DOHH2 (cell line): Measurements from ENCODE around the gene CCKAR.

ENCODE experiments used
- H3F3A ChIP-seq: fragments of 200-600 bp; sonication (generic), shearing (Covaris generic); 2 replicates; pipeline ENCODE4 v1.6.0; 2016; ENCODE audit warnings: antibody characterized with exemption, mild to moderate bottlenecking; ENCODE audit not compliant: control insufficient read depth, insufficient read depth
- H3K27ac ChIP-seq: fragments of 200-600 bp; sonication (generic); 2 replicates; pipeline ENCODE4 v1.5.1; 2014; ENCODE audit warnings: low read depth, mild to moderate bottlenecking, low read length, moderate library complexity
- H3K27me3 ChIP-seq: fragments of 200-600 bp; sonication (generic); 2 replicates; pipeline ENCODE4 v1.6.1; 2014; ENCODE audit warnings: mild to moderate bottlenecking, low read length, mixed read lengths; ENCODE audit not compliant: control insufficient read depth
- H3K36me3 ChIP-seq: fragments of 200-600 bp; sonication (generic); 2 replicates; pipeline ENCODE4 v1.6.1; 2014; ENCODE audit warnings: mild to moderate bottlenecking, low read length, moderate library complexity, mixed read lengths; ENCODE audit not compliant: control insufficient read depth
- H3K4me1 ChIP-seq: fragments of 200-600 bp; sonication (generic); 2 replicates; pipeline ENCODE4 v1.6.1; 2014; ENCODE audit warnings: mild to moderate bottlenecking, low read length, mixed read lengths; ENCODE audit not compliant: control insufficient read depth
- H3K4me2 ChIP-seq: fragments of 200-600 bp; sonication (generic); 2 replicates; pipeline ENCODE4 v1.6.0; 2014; ENCODE audit warnings: mild to moderate bottlenecking, low read length, moderate library complexity
- H3K4me3 ChIP-seq: fragments of 200-600 bp; sonication (generic); 2 replicates; pipeline ENCODE4 v1.5.1; 2014; ENCODE audit warnings: mild to moderate bottlenecking, low read length, mixed read lengths
- H3K79me2 ChIP-seq: fragments of 200-600 bp; sonication (generic); 2 replicates; pipeline ENCODE4 v1.6.1; 2014; ENCODE audit warnings: mild to moderate bottlenecking, low read length, mixed read lengths; ENCODE audit not compliant: control insufficient read depth
- H3K9me2 ChIP-seq: fragments of 200-600 bp; sonication (generic); replicated peaks from 2 replicates; pipeline ENCODE4 v1.6.1; 2014; ENCODE audit warnings: mild to moderate bottlenecking, low read length, mixed read lengths; ENCODE audit not compliant: control insufficient read depth
- H3K9me3 ChIP-seq: fragments of 200-600 bp; sonication (generic); 2 replicates; pipeline ENCODE4 v1.6.1; 2014; ENCODE audit warnings: antibody characterized with exemption, low read length, mixed read lengths; ENCODE audit not compliant: control insufficient read depth, insufficient read depth
- H4K20me1 ChIP-seq: fragments of 200-600 bp; sonication (generic); 2 replicates; pipeline ENCODE4 v1.6.0; 2014; ENCODE audit warnings: low read depth, mild to moderate bottlenecking, antibody characterized with exemption, low read length, moderate library complexity; ENCODE audit not compliant: control insufficient read depth, insufficient read depth
- CTCF ChIP-seq: fragments of 200-600 bp; sonication (generic); IDR thresholded peaks from one replicate; pipeline ENCODE4 v1.5.1; 2014; ENCODE audit warnings: antibody characterized with exemption, mild to moderate bottlenecking, low read depth, low read length; ENCODE audit not compliant: poor library complexity, severe bottlenecking
- EZH2phosphoT487 ChIP-seq: fragments of 200-600 bp; sonication (generic); IDR thresholded peaks from 2 replicates; pipeline ENCODE4 v1.6.1; 2017; ENCODE audit warnings: borderline replicate concordance, mild to moderate bottlenecking, antibody characterized with exemption, low read length, moderate library complexity, mixed read lengths

CCKAR gene

GRCh38 chr4:26490960-26491284 lies 638 bp upstream of the CCKAR start:
- Histone ChIP-seq H3K4me3 (no peak overlapping the region), H3K79me2 (no peaks in the 10 kb centered on the region), H3K9me3 (no peaks in the 10 kb centered on the region), H3K4me1 (no peaks in the 10 kb centered on the region), H3K27ac (no peak overlapping the region), H3F3A (no peaks in the 10 kb centered on the region), H4K20me1 (no peaks in the 10 kb centered on the region), H3K4me2 (no peak overlapping the region), H3K27me3 (no peaks in the 10 kb centered on the region), H3K36me3 (no peaks in the 10 kb centered on the region), H3K9me2 (no peaks in the 10 kb centered on the region)
- TF ChIP-seq EZH2phosphoT487 (no peak), CTCF (no peak)

- no peaks in the 10 kb centered on the region for H3K4me1 ChIP-seq
- H3K4me3 ChIP-seq, result no peak overlapping the region
- H3K9me2 ChIP-seq, result no peaks in the 10 kb centered on the region
- no peaks in the 10 kb centered on the region for H3F3A ChIP-seq
- H3K4me2 ChIP-seq, result no peak overlapping the region
- no peaks in the 10 kb centered on the region for H3K9me3 ChIP-seq
- no peaks in the 10 kb centered on the region for H3K36me3 ChIP-seq
- no peak overlapping the region for H3K27ac ChIP-seq
- no peak for TF ChIP-seq EZH2phosphoT487
- TF ChIP-seq CTCF, result no peak
- H3K79me2 ChIP-seq, result no peaks in the 10 kb centered on the region
- no peaks in the 10 kb centered on the region for H3K27me3 ChIP-seq
- H4K20me1 ChIP-seq, result no peaks in the 10 kb centered on the region
Observed at GRCh38 chr4:26489101-26489985, 941 bp downstream of the CCKAR start.

- no peaks in the 10 kb centered on the region for H3K79me2 ChIP-seq
- H3K9me3 ChIP-seq, result no peaks in the 10 kb centered on the region
- H3K4me2 ChIP-seq, result no peak overlapping the region
- no peak overlapping the region for H3K27ac ChIP-seq
- no peak for TF ChIP-seq CTCF
- TF ChIP-seq EZH2phosphoT487, result no peak
- H3F3A ChIP-seq, result no peaks in the 10 kb centered on the region
- no peaks in the 10 kb centered on the region for H3K9me2 ChIP-seq
- H3K27me3 ChIP-seq, result no peaks in the 10 kb centered on the region
- H3K4me3 ChIP-seq, result no peak overlapping the region
- H3K4me1 ChIP-seq, result no peaks in the 10 kb centered on the region
- H3K36me3 ChIP-seq, result no peaks in the 10 kb centered on the region
- no peaks in the 10 kb centered on the region for H4K20me1 ChIP-seq
Observed at GRCh38 chr4:26485684-26486083, 4.6 kb downstream of the CCKAR start.
